Activated CD4-positive, CD25-positive, alpha-beta regulatory T cell treated with anti-CD3 and anti-CD28 coated beads, Interleukin-2, amount 50 U/mL, for 24 hours (primary cell): ENCODE results near the gene IBTK.
"Not testable (repeated sequence)": the region's sequence is repeated elsewhere in the genome, so short reads cannot be mapped to it uniquely, and the experiment has no call there.

Experiments
- ATAC-seq, 2 donors: fragments of 150-1000 bp; cut with Tn5 transposase; one replicate each; pipeline ENCODE4 v1.10.0; 2021; ENCODE audit warnings: mild to moderate bottlenecking in 1 of 2, moderate library complexity in 1 of 2

Gene IBTK, protein sequence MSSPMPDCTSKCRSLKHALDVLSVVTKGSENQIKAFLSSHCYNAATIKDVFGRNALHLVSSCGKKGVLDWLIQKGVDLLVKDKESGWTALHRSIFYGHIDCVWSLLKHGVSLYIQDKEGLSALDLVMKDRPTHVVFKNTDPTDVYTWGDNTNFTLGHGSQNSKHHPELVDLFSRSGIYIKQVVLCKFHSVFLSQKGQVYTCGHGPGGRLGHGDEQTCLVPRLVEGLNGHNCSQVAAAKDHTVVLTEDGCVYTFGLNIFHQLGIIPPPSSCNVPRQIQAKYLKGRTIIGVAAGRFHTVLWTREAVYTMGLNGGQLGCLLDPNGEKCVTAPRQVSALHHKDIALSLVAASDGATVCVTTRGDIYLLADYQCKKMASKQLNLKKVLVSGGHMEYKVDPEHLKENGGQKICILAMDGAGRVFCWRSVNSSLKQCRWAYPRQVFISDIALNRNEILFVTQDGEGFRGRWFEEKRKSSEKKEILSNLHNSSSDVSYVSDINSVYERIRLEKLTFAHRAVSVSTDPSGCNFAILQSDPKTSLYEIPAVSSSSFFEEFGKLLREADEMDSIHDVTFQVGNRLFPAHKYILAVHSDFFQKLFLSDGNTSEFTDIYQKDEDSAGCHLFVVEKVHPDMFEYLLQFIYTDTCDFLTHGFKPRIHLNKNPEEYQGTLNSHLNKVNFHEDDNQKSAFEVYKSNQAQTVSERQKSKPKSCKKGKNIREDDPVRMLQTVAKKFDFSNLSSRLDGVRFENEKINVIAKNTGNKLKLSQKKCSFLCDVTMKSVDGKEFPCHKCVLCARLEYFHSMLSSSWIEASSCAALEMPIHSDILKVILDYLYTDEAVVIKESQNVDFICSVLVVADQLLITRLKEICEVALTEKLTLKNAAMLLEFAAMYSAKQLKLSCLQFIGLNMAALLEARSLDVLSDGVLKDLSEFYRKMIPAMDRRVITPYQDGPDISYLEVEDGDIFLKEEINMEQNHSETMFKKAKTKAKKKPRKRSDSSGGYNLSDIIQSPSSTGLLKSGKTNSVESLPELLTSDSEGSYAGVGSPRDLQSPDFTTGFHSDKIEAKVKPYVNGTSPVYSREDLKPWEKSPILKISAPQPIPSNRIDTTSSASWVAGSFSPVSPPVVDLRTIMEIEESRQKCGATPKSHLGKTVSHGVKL (N-terminal part only)

DNA sequence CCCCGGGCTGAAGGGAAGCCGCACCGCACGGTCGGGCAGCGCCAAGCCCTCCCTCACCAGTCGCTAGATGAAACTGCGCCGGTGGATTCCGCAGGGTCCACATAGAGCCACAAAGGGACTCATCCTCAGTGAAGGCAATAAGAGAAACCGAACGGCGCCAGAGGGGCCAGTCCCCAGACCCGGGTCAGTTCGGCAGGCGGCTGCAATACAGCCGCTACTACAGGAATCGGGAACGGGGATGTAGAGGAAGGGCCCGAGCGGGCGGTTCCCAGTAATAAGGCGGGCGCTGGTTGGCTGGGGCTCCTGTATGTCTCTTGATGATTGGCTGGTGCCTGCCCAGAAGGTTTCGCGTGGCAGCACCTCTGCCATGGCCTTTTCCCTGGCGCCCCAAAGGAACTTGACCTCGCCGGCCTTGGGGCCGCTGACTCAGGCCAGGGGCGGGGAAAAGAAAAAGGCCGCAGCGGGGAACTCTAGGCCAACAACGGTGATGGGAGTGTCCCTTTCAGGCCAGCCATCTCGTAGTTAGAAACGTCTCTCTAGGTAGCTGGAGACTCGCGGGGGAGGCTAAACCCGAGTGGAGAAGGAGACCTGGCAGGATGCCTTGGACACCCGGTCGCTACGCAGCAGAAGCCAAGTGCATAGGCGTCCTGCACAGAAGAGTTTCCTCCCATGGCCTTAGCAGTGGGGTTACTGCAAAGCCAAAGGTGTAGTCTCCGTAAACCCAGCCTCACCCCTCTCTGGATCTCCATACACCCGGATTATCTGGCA lies at the start of gene IBTK:
Gene IBTK (minus strand): TSS at position 240 of the 768 bp plus-strand sequence. CDS start 7,258 bp downstream, outside the sequence.
- ATAC-seq, result peak; percentile 94 to 96

DNA sequence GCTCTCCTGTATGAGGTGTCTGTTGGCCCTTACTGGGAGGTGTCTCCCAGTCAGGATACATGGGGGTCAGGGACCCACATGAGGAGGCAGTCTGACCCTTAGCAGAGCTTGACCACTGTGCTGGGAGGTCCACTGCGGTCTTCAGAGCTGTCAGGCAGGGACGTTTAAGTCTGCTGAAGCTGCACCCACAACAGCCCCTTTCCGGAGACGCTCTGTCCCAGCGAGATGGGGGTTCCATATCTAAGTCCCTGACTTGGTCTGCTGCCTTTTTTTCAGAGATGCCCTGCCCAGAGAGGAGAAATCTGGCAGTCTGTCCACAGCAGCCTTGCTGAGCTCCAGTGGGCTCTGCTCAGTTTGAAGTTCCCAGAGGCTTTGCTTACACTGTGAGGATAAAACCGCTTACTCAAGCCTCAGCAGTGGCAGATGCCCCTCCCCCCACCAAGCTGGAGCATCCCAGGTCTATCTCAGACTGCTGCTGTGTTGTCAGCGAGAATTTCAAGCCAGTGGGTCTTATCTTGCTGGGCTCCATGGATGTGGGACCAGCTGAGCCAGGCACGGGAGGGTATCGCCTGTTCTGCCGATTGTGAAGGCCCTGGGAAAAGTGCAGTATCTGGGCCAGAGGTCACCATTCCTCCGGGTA lies 36.3 kb upstream of the IBTK start:
- ATAC-seq, result no peak

DNA sequence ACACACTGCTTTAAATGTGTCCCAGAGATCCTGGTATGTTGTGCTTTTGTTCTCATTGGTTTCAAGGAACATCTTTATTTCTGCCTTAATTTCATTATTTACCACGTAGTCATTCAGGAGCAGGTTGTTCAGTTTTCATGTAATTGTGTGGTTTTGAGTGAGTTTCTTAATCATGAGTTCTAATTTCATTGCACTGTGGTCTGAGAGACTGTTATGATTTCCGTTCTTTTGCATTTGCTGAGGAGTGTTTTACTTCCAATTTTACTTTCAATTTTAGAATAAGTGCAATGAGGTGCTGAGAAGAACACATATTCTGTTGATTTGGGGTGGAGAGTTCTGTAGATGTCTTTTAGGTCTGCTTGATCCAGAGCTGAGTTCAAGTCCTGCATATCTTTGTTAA lies 34.0 kb upstream of the IBTK start:
- ATAC-seq, result not testable (repeated sequence)

DNA sequence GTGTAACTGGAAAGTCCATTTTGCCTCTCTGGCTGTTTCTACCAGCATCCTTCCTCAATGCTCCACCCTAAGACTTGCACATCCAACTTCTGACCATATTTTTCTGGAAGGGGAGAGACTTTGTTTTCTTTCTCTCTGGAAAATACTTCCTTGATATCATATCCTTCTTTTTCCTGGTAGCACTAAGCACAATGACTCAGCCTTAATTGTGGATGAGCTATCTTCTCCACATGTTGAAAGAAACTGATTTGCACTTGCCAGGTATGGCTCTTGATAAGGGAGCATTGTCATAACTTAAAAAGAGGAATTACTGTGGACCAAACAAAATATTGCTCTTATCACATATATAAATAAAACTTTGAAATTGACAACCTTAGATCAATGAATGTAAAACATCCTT lies 30.1 kb upstream of the IBTK start:
- no peak for ATAC-seq

DNA sequence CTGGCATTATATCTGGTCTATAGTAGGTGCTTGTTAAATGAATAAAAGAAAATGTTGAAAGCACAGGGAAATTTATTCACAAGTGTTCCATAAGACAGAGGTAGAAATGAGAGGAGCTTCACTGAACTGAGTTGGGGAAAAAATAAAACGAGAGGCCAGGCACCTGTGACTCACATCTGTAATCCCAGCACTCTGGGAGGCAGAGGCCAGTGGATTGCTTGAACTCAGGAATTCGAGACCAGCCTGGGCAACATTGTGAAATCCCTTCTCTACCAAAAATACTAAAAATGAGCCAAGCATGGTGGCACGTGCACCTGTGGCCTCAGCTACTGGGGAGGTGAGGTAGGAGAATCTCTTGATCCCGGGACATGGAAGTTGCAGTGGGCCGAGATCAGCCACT lies 28.1 kb upstream of the IBTK start:
- no peak for ATAC-seq

DNA sequence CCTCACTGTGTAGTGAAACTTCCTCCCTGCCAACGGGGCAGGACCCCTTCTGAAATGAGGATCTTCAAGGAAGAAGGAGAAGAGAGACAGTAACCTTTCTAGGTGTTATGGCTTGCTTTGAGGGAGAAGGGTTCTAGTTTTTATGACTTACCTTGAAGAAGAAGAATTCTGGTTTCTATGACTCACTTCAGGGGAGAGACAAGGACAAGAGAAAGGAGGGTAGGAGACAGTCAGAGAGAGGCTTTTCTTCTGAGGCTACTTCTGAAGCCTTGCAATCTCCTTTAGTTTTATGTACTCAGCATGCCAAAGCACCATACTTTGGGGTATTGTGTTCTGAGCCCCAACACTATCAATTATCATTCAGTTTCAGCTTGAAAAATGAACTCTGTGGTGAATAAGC lies 25.8 kb upstream of the IBTK start:
- ATAC-seq, result no peak

DNA sequence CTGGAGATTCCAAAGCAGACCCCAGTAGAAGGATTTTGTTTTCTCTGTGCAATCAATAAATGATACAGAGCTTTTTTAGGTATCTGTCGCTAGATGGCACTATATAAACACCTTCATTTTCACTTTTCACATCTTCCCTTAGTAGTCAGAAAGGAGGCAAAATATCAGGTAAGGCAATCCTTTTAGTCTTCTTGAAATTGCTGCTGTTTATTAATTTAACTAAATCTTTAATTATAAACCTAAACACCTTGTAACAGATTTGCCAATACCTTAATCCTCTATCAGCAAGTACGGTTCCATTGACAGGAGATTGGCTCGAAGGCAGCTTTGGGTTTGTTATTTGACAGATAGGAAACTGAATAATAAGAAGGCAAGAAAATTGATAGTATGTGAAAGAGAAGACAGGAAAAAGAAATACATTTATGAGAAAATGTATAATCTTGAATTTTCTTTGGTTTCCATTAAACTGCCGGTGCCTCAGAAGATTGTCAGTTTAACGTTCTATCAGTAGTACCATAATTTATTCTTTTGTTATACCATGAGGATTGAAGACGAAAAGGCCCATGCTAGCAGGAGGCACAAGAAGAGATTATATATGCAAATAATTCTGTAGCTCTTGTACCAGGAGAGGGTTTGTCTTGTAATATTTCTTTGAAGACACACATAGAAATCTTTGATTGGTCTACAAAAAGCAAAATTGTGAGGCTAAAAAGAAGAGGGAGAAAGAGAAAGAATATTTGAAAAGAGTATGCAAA lies 23.5 kb upstream of the IBTK start:
- ATAC-seq, result no peak

DNA sequence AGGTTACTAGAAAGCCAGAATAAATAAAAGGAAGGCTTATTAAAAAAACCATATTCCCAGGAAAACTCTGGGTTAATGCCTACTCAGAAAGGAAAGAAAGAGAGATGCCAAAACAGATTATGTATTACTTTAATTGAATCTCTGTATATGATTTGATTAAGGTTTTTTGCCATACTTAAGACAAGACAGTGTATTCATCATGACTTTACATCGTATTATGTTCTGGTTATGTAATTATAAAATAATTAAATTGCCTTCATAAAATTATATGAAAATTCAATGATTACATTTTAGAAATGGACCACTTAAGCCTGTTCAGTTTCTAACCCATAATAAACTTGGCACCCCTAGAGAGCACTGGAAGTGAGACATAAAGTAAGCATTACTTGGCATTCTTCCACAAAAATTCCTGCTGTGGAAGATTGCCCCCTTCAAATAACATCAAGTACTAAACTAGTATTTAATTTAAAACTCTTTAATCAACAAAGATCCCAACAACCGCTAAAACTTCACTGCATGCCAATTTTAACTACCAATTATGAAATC lies 20.8 kb upstream of the IBTK start:
- no peak for ATAC-seq

DNA sequence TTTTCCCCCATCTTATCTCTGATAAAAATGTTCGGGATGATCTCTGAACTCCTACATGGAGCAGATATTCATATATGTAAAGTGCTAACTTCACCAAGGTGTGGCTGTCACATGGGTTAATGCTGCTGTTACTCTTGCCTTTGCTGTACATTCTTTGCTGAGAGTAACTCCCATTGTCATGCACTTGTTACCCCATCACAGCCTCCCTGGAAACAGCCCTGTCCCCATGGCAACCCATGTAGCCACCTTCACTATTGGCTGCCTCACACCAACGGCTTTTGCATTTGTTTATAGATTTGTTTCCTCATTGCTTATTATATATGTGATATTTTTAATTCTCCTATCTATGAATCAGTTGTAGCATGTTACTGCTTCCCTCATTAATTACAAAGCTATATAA lies 17.3 kb upstream of the IBTK start:
- no peak for ATAC-seq

DNA sequence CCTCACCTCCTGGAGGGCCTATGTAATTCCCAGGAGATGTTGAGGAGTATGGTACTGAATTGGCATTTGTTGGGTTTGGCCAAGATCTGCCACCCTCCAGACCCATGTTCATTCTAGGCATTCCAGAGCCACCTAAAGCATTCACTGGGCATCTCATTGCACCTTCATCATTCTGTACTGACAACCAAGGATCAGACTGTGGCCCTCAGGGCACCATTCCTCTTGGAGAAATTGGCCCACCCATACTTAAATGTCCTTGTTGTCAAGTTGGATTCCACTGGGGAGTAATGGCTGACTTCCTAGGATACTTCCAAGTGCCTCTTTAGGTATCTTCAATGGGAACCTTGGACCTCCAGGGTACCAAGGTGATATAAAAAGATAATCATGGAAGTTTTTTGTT lies 16.8 kb upstream of the IBTK start:
- no peak for ATAC-seq

DNA sequence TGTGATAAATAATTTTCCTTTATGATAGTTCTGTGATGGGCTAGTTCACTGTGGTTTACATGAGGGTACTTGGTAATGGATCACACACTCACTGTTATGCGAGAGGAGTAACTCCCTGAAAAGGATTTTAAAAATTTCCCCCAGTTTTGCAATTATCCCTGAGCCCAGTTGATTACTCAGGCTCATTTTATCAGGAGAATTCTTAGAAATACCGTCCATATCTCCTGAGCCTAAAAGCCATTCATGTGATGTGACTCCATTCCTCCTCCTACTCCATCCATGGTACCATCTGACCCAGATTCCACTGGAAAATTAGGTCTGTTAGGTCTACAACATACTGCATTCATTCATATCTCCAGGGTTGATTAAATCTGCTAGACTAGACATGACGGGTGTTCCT lies 16.4 kb upstream of the IBTK start:
- no peak for ATAC-seq

DNA sequence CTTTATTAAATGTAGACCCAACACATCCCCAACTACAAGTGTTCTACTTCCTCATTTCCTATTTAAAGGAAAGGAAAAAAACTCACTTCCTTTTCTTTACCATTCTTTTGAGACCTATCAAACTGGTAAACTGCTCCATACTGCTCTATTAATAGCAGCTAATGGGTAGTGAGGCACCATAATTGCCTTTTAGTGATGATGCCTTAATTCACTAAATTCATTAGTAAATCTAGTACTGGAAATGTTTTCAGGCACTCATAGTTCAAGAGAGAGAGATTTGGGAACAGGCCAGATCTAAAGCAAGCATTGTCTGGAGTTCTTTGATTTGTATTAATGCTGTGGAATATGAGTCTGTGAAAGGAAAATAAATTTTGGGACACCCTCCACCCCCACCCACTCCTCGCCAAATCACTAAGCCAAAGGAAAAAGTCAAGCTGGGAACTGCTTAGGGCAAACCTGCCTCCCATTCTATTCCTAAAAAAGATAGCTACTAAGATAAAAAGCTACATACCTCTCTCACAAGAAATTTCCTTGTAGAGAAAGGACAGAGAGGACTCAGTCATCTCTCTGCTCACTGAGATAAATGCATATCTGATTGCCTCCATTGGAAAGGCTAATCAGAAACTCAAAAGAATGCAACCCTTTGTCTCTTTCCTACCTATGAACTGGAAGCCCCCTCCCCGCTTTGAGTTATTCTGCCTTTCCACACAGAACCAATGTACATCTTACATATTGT lies 13.6 kb upstream of the IBTK start:
- ATAC-seq, result no peak

DNA sequence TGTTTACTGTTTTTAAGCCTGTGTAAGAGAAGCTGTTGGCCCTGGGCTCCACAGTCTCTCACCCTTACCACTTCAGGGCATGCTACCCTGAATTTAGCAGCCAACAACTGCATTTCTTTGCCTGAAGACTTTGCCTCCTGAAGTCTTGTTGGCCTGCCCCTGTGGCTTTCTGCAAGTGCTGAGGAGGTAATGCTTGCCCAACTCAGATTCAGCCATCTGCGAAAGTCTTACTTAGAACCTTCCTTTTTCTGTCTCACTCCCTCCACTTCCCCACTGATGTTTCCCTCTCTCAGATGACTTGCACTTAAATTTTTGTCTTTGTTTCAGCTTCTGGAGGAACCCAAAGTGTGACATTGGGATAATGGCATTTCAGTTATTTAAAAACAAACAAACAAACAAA lies 11.8 kb upstream of the IBTK start:
- no peak for ATAC-seq

DNA sequence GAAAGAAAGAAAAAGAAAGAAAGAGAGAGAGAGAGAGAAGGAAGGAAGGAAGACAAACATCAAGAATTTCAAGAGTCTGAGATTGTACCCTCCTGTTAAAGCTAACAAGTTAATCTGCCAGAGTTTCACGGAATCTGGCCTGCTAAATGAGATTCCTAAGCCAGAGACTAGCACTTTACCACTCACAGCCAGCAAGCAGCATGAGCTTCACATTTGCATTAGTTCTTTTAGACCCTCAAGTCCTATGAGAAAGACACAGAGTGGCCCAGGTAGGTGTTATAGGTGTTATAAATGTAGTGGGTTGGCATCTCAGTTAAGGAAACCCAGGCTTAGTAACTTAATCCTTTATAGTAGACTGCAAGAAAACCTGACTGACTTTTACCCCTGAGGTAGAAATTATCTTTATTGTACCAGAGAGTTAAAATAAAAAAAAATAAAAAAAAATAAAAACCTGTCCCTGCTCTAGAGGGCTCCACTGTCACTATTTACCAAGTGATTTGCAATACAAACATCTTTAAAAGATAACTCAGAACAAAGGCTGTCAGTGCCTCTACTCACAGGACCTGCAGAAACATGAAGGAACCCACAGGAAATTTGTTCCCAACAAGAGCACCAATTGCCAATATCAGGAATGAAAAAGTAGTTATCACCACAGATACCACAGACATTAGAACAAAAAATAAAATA lies 9.7 kb upstream of the IBTK start:
- no peak for ATAC-seq

DNA sequence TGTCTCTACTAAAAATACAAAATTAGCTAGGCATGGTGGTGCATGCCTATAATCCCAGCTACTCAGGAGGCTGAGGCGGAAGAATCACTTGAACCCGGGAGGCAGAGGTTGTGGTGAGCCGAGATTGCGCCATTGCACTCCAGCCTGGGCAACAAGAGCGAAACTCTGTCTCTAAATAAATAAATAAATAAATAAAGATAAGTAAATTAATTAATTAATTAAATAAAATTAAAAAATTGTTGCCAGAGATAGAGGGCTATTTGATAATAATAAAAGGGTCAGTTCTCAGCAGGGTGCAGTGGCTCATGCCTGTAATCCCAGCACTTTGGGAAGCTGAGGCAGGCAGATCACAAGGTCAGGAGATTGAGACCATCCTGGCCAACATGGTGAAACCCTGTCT lies 7.2 kb upstream of the IBTK start:
- not testable (repeated sequence) for ATAC-seq

DNA sequence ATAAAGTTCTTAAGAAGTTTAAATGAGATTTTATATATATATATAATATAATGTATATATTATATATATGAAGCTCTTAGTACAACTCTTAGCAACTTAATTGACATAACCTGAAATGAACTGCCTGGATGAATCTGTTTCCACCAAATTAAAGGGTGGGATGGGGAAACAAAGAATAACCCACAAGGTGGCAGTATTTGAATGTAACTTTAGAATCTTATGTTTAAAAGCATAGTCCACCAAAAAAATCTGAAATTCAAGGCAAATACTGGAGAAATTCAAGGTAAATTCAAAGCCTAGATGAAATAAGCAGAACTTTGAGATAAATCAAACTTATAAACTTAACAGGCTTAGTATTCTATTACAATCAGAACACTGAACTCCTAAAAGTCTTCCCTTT lies 4.4 kb upstream of the IBTK start:
- no peak for ATAC-seq

DNA sequence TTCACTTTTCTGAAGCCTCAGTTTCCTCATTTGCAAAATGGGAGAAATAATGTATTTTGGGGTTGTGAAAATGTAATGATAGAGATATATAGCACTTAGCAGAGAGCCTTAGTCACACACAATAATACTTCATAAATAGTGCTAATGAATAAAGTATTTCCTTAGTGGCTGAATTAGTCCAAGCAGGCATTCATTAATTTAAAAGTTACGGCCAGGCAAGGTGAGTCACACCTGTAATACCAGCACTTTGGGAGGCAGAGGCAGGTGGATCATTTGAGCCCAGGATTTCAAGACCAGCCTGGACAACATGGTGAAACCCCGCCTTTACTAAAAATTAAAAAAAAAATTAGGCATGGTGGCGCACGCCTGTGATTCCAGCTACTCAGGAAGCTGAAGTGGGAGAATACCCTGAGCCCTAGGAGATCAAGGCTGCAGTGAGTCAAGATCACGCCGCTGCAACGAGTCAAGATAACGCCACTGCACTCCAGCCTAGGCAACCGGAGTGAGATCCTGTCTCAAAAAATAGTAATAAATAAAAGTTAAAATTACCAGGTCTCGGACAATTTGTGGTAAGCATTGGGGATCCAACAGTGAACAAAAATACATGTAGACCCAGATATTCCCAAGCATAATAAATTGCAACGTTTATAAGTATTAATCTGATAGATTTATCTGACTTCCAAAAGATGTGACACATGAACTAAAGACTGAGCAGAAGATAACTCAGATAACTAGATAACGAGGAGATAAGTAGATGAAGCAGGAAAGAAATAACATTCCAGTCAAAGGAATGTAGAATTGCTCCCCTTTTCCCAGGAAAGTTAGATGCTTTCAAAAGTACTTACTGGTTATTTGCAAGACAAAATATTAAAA lies 2.1 kb upstream of the IBTK start:
- ATAC-seq, result no peak

DNA sequence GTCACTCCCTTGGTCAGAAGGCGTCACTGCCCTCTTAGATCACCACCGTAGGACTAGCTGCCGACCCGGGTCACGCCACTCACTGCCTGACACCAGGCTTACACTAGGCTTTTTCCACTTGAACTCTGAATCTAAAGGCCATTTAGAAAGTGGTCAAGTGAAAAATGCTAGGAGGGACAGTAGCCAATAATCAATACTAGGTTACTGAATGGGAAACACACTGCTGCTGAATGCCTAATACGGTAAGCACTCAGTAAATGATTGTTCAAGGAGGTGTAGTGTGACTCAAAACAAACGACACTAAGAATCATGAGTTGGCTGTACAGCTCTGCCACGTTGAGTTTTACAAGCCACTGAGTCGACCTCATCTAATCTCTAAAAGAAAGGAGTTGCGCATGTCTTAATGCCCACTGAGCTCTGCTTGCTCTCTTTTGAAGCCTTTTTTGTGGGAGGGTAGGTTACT lies 760 bp upstream of the IBTK start:
- peak; percentile 36 to 48 for ATAC-seq
